HG02973 (cell line): ENCODE results near the gene IRF8.

Experiments
- ATAC-seq: cut with Tn5 transposase; IDR thresholded peaks from one replicate; pipeline ENCODE4 v1.9.1; 2021; ENCODE audit warnings: moderate library complexity; ENCODE audit not compliant: unreplicated experiment

Gene IRF8

DNA sequence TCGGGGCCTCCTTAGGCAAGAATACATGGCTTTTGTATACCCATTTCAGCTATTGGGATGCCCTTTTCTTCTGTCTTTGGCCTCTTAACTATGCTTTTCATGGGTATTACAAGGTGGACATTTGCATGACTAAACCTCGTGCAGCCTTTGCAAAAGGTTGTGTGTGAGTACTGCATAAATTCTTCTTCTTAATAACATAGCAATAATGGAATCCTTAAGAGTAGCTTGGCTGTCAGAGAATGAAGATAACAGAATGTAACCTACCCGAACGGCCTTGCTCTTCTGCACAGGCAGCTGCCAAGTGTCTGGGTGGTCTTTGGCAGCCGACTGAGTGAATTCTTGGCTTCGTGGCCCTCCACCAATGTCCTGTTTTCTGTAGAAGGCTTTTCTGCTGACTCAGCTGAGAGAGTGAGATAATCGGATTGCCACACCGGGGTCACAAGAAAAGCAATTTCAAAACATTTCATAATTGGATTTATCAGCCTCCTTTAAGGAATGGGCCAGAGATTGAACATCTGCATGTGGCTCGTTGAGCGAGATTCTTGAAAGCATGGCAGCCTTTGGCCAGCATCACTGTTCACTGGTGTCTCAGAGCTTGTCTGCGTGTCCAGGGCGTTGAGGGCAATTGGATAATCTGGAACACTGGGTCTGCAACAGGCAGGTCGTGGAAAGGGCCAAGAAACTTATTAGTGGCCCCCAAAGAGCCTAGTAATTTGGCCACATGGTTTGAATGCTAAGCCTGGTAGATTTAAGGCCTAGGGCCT lies 13.4 kb downstream of the IRF8 start:
- no peak for ATAC-seq

DNA sequence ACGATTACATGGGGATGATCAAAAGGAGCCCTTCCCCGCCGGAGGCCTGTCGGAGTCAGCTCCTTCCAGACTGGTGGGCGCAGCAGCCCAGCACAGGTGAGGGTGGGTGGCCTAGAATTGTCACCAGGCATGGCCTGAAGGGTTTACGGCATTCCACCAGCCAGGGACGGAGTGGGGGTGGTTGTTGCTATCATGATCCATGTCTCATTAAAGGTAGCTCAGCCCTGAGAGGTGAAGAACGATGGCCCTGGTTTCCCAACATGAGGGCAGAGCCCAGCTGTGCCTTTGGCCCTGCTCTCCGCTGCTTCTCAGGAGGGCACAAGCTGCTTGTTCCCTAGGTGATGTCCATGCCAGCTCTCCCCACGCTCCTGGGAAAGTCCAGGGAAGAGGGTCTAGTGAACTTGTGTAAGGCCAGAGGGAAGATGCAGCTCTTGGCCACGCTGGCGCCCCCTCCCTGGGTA lies 14.2 kb downstream of the IRF8 start:
- ATAC-seq: no peak

DNA sequence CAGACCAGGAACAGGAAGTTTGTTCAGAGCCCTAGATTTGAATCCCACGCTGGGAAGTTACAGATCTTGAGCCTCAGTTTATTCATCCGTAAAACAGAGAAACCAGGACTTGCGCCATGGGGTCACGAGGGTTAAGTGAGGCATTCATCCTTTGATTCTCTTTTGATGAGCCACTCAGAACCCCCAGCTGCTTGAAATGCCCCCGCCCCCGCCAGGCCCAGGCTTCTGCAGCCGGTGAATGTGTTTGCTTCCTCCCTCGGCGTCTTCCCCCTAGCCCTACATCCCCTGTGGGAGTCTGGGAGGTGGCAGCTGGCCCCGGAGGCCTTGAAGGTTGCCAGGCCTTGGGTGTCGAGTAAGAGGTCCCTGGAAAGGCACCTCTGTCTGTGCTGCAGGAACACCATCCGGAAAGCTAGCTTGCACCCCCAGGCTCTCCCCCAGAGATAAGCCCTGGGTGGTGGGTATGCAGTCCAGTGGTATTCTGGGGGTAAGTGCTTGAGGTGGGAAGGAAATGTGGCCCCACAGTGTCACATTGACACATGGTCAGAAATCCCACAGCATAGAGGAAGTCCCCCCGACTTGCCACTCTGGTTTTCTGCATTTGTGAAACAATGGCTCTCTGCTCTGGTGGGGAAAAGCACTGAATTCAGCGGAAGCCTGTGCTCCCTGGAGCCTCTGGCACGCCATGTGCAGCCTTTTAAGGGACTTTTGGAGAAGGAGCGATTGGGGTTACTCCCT lies 14.9 kb downstream of the IRF8 start:
- ATAC-seq: no peak

DNA sequence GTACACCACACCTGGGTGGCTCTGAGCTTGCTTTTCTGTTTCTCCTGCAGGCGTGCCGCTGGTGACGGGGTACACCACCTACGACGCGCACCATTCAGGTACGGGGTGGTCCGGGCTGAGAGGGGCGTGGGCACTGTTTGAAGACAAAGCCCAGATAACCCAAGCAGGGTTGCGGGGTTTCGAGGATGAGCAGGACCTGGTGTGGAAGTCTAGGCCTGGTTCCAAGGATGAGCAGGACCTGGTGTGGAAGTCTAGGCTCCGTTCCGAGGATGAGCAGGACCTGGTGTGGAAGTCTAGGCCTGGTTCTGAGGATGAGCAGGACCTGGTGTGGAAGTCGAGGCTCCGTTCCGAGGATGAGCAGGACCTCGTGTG lies 15.4 kb downstream of the IRF8 start:
- no peak for ATAC-seq

DNA sequence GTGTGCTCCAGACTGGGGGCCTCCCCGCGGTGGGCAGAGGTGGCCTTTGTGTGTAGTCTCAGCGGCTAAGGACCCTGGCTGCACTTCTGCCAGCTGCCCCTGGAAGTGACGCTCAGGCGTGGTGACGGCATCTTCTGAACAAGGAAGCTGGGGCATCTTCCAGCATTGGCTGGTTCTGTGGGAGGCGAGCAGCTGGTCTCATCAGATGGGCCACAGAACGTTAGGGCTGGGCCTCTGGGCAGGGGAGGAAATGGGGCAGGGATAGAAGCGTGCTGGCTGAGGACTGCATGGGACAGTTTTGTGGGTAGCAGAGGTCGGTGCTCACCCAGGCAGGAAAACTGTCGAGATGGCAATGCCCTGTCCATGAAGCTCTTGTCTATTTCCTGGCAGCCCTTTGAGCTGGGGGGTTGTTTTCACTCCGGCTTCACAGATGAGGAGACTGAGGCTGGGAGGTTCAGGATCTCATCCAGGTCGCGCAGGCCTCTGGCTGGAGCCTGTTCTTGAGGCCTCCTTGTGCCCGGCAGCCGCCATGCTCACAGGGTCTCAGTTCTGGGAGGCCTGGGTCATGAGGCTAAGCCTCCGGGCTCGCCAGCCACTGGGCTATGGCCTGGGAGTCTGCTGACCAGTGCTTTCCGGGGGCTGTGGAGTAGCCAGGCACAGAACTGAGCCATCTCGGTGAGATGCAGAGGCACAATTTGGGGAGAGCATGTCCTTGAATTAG lies 16.3 kb downstream of the IRF8 start:
- ATAC-seq: no peak

DNA sequence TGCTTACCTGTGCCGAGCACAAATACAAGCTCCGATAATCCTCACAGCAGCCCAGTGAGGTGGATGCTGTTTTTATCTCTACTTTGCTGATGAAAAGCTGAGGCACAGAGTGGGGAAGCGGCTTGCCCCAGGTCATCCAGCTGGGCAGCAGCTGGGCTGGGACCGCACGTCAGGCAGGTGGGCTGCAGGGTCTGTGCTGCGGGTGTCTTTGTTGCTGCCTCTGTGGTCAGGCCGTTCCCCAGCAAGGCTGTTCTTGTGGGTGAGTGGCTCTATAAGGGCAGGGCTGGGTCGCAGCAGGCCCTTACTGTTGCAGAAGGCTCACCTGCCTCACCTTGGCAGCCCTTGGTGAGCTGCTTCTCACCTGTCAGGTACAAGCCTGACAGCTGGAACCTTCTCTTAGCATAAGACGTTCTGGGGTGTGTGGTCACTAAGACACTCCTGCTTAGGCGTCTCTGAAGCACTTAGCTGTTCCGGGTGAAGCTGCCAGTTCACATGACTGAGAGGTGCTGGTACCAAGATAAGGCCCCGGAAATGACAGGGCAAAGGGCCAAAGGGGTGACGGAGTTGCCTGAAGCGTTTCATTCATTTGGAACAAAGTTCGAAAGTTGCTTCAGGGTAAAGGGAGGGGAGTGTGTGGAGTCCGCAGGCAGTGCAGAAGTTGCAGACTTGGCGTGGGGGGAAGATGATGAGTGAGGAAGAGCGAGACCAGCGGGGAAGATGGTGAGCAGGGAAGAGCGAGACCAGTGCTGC lies 17.4 kb downstream of the IRF8 start:
- ATAC-seq: no peak

DNA sequence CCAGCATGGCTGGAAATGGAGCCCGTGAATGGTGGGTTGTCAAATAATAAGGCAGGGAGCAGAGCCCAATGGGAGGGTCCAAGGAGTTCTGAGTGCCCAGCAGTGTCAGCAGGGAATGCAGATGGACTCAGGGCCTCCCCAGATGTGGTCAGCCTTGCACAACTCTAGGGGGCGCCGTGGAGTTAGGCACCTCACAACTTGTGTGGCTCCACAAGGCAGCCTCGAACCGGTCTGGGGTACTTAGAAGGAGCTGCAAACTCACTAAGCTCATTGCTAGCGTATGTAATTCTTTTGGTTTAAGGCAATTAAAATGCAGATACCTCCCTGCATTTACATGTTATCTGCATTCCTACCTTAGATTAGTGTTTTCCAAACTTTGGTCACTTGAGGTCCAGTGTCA lies 18.1 kb downstream of the IRF8 start:
- ATAC-seq: no peak

DNA sequence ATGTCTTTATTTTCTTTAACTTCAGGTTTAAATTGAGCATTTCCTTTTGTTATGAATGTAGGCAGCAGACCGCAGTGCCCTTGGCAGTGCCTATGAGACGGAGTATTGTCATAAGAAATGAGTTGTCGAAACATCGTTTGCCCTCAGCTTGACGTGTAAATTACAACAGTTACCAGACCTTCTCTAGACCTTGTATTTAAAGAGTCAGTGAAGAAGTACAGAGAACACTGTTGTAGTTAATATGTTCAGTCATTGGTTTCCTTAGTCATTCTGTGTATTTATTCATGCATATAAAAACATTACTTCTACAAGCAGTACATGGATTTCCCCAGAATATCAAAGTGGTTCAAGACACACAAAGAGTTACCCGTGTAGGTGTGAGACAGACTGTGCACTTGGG lies 19.0 kb downstream of the IRF8 start:
- no peak for ATAC-seq

DNA sequence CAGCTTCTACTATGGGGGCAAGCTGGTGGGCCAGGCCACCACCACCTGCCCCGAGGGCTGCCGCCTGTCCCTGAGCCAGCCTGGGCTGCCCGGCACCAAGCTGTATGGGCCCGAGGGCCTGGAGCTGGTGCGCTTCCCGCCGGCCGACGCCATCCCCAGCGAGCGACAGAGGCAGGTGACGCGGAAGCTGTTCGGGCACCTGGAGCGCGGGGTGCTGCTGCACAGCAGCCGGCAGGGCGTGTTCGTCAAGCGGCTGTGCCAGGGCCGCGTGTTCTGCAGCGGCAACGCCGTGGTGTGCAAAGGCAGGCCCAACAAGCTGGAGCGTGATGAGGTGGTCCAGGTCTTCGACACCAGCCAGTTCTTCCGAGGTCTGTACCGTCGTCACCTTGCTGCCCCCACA lies 19.5 kb downstream of the IRF8 start:
- ATAC-seq: no peak

DNA sequence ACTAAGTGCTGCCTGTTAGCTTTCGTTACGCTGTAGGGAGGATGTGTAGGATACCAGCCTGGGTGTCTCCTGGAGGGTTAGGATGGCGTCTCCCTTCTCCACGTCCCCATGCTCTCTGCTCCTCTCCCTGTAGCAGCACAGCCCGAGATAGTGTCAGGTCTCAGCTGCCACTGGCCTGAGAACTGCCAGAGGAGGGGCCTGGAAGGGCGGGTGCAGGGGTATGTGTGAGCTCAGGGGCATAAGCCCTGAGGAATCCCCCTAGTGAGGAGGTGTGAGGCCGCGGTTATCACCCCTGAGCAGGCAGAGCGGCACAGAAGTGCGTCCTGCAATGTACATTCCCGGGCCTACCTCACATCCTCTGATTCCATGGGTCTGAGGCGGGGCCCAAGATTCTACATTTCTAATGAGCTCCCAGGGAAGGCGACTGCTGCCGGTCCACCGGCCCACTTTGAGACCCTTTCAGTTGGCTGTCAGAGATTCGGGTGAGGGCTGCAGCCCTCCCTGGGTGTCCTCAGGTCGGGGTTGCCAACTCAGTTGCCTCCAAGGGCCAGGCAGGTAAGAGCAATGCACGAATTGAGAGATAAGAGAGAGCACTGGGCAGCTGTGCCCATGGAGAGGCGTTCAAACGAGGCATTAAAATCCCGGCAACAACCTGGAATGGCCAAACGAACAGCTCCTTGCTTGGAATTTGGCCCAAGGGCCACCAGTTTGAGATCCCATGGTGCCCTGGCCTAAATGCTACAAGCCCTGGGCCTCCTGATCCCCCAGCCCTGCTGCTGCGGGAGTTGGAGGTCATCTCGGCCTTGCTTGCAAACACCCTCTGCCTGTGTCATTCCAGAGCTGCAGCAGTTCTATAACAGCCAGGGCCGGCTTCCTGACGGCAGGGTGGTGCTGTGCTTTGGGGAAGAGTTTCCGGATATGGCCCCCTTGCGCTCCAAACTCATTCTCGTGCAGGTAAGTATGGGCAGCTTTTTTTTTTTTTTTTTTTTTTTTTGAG lies 20.6 kb downstream of the IRF8 start:
- ATAC-seq: no peak

DNA sequence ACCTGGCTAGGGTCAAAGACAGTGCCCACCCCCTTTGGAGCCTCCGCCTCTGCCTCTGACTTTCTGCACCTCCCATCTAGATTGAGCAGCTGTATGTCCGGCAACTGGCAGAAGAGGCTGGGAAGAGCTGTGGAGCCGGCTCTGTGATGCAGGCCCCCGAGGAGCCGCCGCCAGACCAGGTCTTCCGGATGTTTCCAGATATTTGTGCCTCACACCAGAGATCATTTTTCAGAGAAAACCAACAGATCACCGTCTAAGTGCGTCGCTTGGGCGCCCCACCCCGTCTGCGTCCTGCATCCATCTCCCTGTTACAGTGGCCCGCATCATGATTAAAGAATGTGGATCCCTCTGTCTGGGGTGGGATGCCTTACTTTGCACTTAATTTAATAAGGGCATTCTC lies 22.1 kb downstream of the IRF8 start:
- ATAC-seq: no peak

DNA sequence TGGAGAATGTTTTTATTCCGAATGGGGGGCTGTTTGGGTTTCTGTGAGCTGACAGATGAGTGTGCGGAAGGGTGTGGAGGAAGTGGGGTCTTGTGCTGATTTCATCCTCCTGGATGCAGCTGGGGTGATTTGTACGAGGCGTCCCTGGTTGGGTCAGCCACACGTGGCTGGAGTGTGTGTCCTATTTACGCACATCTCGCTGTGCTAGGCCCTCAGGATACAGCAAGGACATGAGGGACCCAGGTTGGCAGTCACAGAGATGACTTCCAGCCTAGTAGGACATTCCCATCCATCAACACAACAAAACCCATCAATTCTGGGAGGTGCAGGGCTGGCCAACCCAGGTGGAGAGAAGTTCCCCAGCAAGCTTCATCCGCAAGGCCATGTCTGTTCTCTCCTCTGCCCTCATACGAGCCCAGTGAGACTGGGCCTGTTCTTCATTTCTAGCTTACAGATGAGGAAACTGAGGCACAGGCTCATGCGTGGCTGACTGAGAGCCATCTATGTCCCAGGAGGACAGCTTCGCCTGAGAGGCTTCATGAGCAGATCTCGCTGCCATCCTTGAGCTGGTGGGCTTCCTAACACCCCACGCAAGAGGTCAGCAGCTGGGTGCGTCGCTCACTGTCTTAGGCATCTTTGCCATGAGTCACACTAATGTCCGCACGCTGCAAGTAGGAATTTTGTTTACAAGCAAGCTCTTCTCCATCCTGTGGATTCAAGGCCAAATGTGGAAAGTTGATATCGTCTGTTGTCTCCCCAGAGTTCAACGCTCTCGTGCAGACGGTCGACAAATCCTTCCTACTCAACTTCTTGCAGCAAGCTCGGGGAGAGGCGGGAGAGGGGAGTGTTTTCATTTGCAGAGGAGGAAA lies 24.4 kb downstream of the IRF8 start:
- no peak for ATAC-seq

DNA sequence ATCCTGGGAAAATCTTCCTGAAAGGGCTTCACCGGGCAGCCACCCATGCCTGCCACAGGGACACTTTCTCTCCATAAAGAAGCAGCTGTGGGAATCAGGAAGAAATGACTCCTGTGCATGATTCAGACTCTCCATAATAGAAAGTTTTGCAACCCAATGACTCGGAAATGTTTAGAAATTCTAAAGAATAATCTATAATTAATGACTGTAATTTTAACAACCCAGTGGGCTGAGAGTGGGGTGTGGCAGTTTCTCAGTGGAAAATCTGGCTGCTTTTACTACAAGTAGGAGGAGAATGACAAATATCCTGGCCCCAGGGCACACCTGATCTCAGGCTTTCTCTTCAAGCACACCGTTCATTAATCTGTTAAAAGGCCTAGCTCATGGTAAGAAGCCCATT lies 25.7 kb downstream of the IRF8 start:
- no peak for ATAC-seq

DNA sequence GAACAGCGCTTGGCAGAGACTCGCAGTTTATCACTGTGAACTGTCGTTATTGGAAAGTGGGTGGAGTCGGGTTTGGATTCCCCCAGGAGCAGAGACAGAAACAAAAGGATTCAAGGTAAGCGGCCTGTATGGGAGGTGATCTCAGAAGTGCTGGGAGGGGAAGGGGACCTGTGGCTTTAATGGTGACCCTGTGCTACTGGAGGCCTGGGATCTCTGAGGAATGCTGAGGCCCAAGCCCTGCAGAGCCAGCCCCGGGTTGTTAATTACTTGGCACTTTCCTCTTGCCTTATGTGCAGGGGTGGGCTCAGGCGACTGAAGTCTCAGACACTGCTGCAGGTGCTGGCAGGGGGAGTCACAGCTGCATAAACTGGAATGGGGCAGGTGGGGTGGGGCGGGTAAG lies 27.4 kb downstream of the IRF8 start:
- ATAC-seq: no peak

DNA sequence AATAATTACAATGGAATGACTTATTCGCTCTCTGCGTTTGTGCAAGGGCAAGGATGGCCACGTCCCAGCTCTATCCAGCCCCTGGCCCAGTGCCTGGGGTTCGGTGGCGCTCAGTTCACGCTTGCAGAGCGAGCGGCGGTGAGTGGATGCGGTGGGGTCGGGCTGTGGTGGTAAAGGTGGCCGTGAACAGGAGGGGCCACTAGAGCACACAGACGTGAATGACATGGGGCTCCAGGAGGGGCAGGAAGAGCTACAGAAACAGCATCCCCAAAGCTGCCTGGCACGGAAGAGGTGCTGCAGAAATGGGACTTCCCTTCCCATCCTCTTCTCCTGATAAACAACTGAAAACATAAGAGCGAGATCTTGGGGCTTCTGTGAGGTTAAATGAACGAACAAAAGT lies 28.4 kb downstream of the IRF8 start:
- ATAC-seq: no peak

DNA sequence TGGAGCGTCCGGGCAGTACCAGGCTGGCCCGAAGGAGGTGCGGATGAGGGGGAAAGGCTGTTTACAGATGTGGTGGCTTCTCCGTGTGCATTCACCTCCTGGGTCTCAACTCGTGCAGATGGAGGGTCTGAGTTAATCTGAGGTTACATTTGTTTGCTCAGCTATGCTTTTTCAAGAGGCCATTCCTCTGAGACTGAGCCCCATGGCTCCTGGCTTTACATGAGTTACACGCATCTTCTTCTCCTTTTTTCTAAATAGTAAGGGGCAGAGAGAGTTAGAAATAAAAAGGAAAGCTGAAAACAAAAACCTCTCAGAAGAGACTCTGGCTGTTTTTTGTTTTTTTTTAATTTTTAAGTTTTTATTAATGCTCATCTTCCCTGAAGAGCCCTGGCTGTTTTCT lies 29.0 kb downstream of the IRF8 start:
- ATAC-seq: no peak

DNA sequence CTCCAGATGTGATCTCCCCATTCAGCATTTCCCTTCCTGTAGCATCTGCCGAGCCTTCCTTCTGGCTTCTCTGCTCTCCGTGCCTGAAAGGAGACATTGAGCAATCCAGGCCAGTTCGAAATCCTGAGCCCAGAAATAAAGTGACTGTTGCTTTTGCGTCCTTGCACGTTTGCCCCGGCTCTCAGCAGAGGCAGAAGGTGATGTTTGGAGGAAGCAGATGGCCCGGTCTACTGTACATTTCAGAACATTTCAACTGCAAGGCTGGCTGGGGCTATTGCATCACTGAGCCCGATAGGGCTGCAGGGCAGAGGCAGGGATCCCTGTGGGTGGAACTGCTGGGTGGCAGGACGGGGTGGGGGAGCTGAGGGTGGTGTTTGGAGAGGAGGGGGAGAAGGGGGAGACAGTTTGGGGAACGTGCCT lies 29.4 kb downstream of the IRF8 start:
- no peak for ATAC-seq

DNA sequence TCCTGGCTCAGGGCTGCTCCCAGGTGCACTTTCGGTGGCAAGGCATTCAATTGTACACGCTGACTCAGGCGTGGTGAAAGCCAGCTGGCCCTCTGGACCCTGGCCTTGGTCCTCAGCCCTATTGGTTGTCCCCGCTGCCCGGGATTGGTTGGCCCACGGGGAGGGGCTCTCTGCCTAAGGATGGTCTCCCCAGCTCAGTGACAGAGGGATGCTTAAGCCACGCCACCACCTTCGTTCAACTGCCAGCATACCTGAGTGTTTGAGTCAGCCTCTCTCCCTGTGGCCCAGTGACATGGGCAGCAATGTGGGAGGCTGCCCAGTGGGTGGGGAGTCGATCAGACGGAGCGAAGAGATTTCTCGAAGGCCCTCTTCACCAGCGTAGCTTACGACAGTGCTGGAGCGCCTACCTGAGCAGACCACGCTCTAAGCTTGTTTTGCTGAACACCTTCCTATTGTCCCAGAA lies 30.3 kb downstream of the IRF8 start:
- ATAC-seq: no peak

DNA sequence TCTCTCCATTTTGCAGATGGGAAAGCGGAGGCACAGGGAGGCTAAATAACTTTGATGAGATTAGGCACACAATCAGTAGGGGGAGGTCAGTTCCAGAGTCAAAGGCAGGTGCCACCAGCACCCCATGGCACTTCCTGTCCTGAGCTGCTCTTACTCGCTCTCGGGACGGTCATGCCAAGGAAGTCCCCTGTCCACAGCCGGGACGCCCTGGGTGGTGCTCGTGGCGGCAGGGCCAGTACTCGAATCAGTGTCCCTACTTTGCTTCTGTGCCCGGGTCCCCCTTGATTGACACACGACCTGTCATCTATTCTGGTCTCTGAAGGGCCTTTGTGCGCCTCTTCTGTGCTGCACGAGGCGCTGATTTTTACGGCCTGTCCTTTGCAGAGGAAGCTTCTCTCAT lies 31.3 kb downstream of the IRF8 start:
- ATAC-seq: no peak
